ENCODE data around the gene NES. TPM values are rescaled to one million over a fixed set of nuclear protein-coding genes. Genes with fewer than 3 reads are reported as not detected.

Gene NES
- total RNA-seq, 1 donor from 2014 or later: 699 TPM

- DNase-seq (ENCODE audit: low spot score): no peak
- intact Hi-C loops (cut with DNase I): loop anchor here (1.0 to 10.0 kb wide), 3 partner anchors 36 to 195 kb away; partner anchors contain the start of gene INSRR
Measured at GRCh38 chr1:156689953-156690674, 12.9 kb upstream of the NES start.

DNA sequence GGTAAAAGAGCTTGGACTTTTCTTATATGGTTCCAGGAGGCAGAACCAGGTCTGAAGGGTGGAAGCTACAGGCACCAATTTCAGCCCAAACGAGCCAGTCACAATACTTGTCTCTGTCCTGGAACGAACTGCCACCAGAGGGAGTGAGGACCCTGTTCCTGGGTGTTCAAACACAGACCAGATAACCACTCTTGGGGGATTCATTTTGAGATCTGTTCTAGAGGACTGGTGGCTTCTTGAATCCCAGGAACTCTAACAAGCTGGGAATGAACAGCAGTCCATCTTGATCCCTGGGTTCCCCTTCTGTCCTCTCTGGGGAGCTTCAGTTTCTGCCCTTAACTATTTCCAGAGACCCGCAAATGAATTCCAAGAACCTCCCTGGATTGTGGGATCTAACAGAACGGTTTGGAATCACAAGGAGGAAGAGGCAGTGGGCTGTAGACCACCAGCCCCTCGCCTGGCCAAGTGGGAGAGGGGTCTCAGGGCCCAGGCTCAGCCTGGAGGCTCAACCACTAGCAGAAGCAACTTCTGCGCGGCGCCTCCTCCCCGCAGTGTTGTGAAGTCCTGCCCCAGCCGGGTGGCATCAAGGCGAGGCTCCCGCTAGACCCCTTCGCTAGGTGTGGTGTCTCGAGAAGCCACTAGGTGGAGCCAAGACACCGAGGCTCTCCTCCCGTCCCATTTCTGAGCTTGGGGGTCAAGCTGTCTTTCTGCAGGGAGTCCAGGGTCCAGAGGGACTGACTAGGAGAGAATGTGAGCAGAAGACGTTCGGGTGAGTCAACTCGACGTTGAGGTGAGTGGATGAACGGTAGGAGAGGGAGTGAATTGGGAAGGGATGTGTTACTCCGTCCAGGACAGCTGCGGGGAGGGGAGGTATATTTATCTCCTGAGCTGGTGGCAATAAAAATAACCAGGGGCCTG lies 12.1 kb upstream of the NES start:
- intact Hi-C loops (cut with DNase I): loop anchor here (1.0 kb wide), 1 partner anchor 37 kb away; no protein-coding TSS in a partner anchor
- DNase-seq (ENCODE audit: low spot score): peak; percentile 82

GRCh38 chr1:156684227-156684782 lies 7.1 kb upstream of the NES start:
- DNase-seq (ENCODE audit: low spot score): no peak
- intact Hi-C loops (cut with DNase I): no loop called here

DNA sequence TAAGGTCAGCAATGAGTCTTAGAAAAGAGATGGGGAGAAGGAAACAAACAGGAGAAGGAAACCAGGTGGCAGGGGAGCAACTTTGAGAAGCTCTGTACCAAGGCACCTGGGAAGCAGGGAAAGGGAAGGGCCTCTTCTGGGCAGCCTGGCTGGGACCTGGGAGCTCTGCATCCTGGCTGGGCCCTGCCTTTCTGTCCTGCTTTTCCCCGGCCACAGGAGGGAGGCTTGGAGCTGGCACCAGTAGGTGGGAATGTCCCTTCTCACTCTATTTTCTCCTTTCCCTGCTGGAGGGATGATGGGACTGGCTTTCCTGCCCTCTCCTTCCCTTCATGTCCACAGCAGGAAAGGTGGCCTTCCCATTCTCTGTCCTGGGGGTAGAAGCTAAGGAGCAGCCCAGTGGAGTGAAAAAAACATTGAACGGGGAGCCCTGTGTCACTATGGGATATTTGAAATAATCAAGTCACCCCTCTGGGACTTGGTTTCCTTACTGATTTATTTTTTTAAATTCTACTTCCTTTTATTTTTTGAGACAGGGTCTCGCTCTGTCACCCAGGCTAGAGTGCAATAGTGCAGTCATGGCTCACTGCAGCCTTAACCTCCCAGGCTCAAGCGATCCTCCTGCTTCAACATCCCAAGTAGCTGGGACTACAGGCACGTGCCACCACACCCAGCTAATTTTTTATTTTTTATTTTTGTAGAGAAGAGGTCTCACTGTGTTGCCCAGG lies 5.1 kb upstream of the NES start:
- intact Hi-C loops (cut with DNase I): no loop called here
- no peak for DNase-seq (ENCODE audit: low spot score)

GRCh38 chr1:156681196-156681960 lies 4.2 kb upstream of the NES start:
- intact Hi-C loops (cut with DNase I): no loop called here
- DNase-seq (ENCODE audit: low spot score): no peak

GRCh38 chr1:156680056-156680455 lies 2.8 kb upstream of the NES start:
- intact Hi-C loops (cut with DNase I): no loop called here

DNA sequence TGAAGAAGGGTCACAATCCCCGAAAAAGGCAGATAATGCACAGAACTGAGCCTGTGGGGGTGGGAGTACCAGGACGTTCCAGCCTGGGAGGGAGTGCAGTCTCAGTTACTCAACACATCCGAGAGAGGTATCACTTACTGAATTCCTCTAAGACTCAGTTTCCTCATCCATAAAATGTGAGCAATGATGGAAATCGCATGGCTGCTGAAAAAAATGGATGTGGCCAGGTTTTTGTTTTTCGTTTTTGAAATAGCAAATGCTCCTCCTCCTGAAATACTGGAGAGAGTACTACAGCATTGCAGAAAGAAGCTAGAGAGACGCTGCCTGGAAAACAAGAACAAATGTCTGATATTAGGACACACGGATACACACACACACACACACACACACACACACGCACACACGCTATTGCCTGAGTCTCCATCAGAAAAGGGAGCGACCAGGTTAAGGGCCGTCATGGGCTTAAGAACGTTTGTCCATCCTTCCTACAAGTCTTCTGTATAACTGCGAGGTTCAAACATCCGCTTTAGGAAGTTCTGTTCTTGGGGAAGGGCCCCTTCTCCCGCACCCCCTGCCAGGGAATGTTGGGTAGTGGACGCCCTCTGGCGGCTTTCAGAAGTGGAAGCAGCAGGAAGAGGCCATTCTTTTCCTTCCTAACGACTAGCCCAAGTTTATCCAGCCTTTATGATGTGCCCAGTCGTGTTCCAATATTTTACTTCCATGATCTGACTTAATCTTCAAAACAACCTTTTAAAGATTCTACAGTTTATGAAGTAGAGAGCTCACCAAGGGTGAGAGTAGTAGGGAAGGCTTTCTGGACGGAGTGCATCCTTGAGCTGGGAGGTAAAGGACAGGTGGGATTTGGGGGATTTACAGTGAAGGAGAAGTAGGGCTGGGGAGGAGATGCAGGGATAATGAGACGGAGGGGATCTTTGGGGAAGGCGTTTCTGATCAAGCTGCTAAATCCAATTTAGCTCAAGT lies 699 bp upstream of the NES start:
- intact Hi-C loops (cut with DNase I): loop anchor here (1.0 to 5.0 kb wide), 3 partner anchors 18 to 221 kb away; no protein-coding TSS in a partner anchor
- DNase-seq (ENCODE audit: low spot score): no peak

More at GRCh38 chr1:156680056-156680455, 2.8 kb upstream of the NES start:
- DNase-seq (ENCODE audit: low spot score): no peak

GRCh38 chr1:156676114-156676819 lies 940 bp downstream of the NES start:
- no peak for DNase-seq (ENCODE audit: low spot score)
- intact Hi-C loops (cut with DNase I): loop anchor here (5.0 kb wide), 1 partner anchor 219 kb away; no protein-coding TSS in a partner anchor

- DNase-seq (ENCODE audit: low spot score): no peak
- intact Hi-C loops (cut with DNase I): loop anchor here (5.0 kb wide), 1 partner anchor 218 kb away; no protein-coding TSS in a partner anchor
Measured at GRCh38 chr1:156675210-156676113, 1.7 kb downstream of the NES start.

DNA sequence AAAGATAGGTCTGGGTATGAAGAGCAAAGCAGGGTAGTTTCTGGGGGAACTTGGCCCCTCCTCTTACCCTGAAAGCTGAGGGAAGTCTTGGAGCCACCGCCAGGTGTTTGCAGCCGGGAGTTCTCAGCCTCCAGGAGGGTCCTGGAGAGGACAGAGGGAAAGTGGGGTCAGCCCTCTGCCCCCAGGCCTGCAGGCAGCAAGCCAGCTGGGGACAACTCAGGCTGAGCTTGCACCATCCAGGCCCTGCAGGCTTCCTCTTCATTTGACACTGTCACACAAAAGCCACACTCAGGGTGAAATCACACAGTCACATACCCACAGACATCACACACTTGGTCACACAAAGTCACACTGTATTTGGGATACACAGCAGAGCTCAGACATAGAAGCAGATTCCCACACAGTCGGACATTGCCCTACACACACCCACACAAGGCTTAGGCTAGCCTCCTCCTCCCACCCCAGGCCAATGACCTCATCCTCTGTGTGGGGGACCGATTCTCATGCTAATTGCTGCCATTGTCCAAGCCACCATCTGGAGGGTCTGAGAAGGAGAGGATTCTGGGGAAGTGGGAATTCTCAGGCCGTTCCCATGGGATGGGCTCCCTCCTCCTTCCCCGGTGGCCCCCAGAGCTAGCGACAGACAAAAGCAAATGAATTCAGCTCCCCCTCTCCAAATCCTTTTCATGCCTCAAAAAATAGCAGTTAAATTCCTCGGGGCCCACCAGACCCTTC lies 3.7 kb downstream of the NES start:
- no peak for DNase-seq (ENCODE audit: low spot score)
- intact Hi-C loops (cut with DNase I): no loop called here

DNA sequence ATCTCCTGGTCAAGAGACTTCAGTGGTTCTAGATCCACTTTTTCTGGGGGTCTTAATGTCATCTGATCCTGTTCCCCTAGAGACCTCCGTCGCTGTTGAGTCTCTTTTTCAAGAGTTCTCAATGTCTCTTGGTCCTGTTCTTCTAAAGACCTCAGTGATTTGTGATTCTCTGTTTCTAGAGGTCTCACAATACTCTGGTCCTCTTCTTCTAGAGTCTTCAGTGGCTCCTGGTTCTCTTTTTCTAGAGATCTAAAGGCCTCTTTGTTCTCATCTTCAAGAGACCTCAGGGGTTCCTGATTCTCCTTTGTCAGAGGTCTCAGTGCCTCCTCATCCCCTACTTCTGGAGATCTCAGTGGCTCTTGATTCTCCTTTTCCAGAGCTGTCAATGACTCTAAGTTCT lies 5.4 kb downstream of the NES start:
- intact Hi-C loops (cut with DNase I): no loop called here
- DNase-seq (ENCODE audit: low spot score): no peak

GRCh38 chr1:156670791-156671190 lies 6.4 kb downstream of the NES start:
- no peak for DNase-seq (ENCODE audit: low spot score)
- intact Hi-C loops (cut with DNase I): no loop called here

DNA sequence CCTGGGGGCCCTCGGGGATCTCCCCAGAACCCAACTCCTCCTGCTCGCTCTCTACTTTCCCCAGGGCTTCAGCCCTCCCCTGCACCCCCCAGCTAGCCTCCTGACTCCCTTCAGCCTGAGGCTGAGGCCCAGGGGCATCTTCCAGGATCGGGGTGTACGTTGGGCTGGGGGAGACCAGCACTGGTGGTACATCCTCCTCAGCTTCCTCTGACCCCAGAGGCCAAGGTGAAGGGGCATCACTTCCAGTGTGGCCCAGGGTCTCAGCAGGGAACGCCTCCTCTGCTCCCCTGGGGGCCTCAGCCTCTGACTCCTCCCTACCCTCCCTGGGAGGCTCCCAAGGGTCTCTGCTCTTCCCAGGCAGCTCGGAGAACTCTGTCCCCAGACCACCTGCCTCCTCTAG lies 6.8 kb downstream of the NES start:
- intact Hi-C loops (cut with DNase I): no loop called here
- DNase-seq (ENCODE audit: low spot score): no peak

GRCh38 chr1:156669794-156670193 lies 7.4 kb downstream of the NES start:
- DNase-seq (ENCODE audit: low spot score): no peak
- intact Hi-C loops (cut with DNase I): loop anchor here (10.0 kb wide), 1 partner anchor 545 kb away; no protein-coding TSS in a partner anchor
